Measurements from ENCODE around the gene GJB3.
"Not testable (repeated sequence)": the region's sequence is repeated elsewhere in the genome, so short reads cannot be mapped to it uniquely, and the experiment has no call there.

GJB3 gene

GRCh38 chr1:34761176-34761761, 19.7 kb upstream of the GJB3 start:
- DNase-seq: no peak

- no peak for DNase-seq
Measured at GRCh38 chr1:34761776-34762307, 19.2 kb upstream of the GJB3 start.

- no peak for DNase-seq
Measured at GRCh38 chr1:34762474-34763141, 18.4 kb upstream of the GJB3 start.

GRCh38 chr1:34763142-34763781, 17.8 kb upstream of the GJB3 start:
- no peak for DNase-seq

- DNase-seq: no peak
Measured at GRCh38 chr1:34768856-34769255, 12.2 kb upstream of the GJB3 start.

- no peak for DNase-seq
Measured at GRCh38 chr1:34770891-34771504, 10.0 kb upstream of the GJB3 start.

GRCh38 chr1:34771573-34772371, 9.2 kb upstream of the GJB3 start:
- no peak for DNase-seq

- DNase-seq: not testable (repeated sequence)
Measured at GRCh38 chr1:34773114-34773513, 7.9 kb upstream of the GJB3 start.

GRCh38 chr1:34774957-34775356, 6.1 kb upstream of the GJB3 start:
- DNase-seq: no peak

- no peak for DNase-seq
Measured at GRCh38 chr1:34776911-34777310, 4.1 kb upstream of the GJB3 start.

- DNase-seq: no peak
Measured at GRCh38 chr1:34777519-34778321, 3.3 kb upstream of the GJB3 start.

GRCh38 chr1:34778381-34778780, 2.6 kb upstream of the GJB3 start:
- no peak for DNase-seq

GRCh38 chr1:34779005-34779404, 2.0 kb upstream of the GJB3 start:
- no peak for DNase-seq

- DNase-seq: no peak
Measured at GRCh38 chr1:34779526-34779925, 1.5 kb upstream of the GJB3 start.

- no peak for DNase-seq
Measured at GRCh38 chr1:34779962-34780361, 1.1 kb upstream of the GJB3 start.

- no peak for DNase-seq
Measured at GRCh38 chr1:34780528-34780927, 486 bp upstream of the GJB3 start.

GRCh38 chr1:34781844-34782391, 904 bp downstream of the GJB3 start:
- DNase-seq: no peak

GRCh38 chr1:34784751-34785221, 3.8 kb downstream of the GJB3 start:
- DNase-seq: no peak

- no peak for DNase-seq
Measured at GRCh38 chr1:34785231-34785874, 4.3 kb downstream of the GJB3 start.

- DNase-seq: no peak
Measured at GRCh38 chr1:34785875-34786470, 5.0 kb downstream of the GJB3 start.
